NCI-H1417 treated with DMSO at 0.1 percent for 48 hours (cell line): ENCODE data around the gene LMF2.
"Not testable (repeated sequence)": the region's sequence is repeated elsewhere in the genome, so short reads cannot be mapped to it uniquely, and the experiment has no call there.

Experiments
- DNase-seq: peaks from one replicate; lab custom pipeline; 2025; lab: John Stamatoyannopoulos, UW

LMF2 gene, protein sequence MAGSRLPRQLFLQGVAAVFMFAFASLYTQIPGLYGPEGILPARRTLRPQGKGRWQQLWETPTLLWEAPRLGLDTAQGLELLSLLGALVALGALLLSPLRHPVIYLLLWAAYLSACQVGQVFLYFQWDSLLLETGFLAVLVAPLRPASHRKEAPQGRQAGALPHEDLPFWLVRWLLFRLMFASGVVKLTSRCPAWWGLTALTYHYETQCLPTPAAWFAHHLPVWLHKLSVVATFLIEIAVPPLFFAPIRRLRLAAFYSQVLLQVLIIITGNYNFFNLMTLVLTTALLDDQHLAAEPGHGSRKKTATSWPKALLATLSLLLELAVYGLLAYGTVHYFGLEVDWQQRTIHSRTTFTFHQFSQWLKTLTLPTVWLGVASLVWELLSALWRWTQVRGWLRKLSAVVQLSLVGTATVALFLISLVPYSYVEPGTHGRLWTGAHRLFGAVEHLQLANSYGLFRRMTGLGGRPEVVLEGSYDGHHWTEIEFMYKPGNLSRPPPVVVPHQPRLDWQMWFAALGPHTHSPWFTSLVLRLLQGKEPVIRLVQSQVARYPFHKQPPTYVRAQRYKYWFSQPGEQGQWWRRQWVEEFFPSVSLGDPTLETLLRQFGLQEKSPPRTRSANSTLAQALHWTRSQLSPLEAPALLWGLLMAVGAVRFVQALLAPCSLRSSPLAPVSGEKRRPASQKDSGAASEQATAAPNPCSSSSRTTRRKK

DNA sequence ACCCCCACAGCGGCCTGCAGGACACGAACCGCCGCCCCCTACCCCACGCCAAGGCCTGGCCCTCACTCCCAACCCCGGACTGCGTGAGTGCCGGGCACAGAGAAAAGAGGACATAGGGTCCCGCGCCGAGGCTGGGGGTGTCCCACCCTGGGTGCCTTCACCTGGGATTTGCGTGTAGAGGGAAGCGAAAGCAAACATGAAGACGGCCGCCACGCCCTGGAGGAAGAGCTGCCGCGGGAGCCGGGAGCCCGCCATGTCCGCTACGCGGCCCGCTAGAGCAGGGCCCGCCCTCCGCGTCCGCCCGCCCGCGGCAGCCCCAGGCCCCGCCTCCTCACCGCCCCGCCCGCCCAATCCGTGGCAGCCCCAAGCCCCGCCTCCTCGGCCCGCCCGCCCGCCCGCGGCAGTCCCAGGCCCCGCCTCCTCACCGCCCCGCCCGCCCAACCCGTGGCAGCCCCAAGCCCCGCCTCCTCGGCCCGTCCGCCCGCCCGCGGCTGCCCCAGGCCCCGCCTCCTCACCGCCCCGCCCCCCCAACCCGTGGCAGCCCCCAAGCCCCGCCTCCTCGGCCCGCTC lies at the start of gene LMF2:
Gene LMF2, minus strand, starts transcription at position 282 of the 570 bp plus-strand sequence. Its CDS starts 27 bp downstream, at position 255.
- DNase-seq = no peak

DNA sequence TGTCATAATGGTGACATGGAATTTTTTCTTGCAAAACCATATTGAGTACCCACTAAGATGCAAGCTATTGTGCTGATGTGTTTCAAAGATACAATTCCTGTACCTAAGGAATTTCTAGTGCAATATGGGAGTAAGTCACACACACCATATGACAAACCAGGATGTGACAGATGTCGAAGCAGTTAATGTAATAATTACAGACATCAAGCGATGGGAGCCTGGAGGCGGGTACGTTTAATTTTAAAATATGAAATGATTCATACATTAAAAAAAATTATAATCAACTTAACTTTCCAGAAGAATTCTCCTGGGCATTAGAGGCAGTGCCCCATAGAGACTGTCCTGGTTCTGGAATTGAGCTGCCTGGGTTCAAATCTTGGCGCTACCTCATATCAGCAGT lies 49.2 kb upstream of the LMF2 start:
- no peak for DNase-seq

DNA sequence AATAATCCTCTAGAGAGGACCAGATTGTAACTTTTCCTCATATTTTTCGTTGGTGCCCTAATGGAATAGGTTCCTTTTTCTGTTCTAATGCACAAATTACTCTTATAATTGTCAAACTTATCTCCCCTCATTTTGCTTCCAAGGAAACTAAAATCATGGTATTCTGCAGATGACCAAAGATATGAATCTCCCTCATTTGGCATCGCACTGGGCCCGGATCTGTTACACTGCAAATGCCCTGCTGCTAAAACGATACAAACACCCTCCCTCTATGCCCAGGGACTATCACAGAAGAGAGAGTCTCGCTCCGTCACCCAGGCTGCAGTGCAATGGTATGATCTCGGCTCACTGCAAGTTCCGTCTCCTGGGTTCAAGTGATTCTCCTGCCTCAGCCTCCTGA lies 45.8 kb upstream of the LMF2 start:
- DNase-seq = no peak

DNA sequence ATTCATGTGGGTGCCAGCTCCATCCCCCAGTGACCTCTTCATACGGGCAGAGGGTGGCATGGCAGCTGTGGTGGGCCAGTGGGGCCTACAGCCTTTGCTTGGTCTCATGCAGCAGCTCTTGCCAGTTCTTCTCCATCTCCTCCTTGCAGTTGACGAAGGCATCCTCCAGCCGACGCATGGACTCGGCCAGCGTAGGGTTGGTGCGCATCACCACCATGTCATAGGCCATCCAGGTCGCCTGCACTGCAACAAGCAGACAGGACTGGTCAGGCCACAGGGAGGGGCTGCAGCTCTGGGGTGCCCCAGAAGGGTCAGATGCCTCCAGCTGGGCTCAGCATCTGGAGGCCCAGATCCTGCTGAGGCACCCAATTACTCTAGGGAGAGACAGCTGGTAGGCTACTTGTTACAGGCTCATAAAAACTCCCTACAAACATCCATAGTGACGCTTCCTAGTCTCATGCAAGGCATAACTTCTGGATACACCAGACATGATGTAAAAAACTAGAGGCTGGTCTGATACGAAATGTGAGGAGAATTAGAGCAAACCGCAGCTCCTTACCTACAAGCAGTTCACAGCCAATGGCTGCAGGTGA lies 43.8 kb upstream of the LMF2 start:
- DNase-seq = no peak

DNA sequence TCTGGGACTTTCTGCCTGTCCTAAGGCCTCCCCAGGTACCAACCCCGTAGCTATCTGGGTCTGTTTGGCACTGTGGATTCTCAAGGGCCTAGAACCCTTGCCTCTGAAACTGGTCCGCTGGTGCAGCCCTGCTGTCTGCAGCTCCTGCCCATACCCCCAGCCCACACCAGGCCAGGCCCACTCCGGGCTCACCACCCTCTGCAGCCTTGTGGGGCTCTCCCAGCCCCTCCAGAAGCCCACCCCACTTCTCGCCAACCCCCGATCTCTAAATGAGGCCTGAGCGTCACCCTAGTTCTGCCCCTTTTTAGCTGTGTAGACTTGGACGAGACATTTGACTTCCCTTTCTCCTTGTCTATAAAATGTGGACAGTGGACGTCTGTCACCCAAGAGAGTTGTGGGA lies 42.9 kb upstream of the LMF2 start:
- no peak for DNase-seq

DNA sequence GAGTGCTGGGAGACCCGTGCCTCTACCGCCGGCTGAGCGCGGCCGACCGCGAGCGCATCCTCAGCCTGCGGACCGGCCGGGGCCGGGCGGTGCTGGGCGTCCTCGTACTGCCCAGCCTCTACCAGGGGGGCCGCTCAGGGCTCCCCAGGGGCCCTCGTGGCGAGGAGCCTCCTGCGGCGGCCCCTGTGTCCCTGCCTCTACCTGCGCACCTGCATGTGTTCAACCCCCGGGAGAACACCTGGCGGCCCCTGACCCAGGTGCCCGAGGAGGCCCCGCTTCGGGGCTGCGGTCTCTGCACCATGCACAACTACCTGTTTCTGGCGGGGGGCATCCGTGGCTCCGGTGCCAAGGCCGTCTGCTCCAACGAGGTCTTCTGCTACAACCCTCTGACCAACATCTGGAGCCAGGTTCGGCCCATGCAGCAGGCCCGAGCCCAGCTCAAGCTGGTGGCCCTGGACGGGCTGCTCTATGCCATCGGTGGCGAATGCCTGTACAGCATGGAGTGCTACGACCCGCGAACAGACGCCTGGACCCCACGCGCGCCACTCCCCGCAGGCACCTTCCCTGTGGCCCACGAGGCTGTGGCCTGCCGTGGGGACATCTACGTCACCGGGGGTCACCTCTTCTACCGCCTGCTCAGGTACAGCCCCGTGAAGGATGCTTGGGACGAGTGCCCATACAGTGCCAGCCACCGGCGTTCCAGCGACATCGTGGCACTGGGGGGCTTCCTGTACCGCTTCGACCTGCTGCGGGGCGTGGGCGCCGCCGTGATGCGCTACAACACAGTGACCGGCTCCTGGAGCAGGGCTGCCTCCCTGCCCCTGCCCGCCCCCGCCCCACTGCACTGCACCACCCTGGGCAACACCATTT lies 41.7 kb upstream of the LMF2 start:
- no peak for DNase-seq

DNA sequence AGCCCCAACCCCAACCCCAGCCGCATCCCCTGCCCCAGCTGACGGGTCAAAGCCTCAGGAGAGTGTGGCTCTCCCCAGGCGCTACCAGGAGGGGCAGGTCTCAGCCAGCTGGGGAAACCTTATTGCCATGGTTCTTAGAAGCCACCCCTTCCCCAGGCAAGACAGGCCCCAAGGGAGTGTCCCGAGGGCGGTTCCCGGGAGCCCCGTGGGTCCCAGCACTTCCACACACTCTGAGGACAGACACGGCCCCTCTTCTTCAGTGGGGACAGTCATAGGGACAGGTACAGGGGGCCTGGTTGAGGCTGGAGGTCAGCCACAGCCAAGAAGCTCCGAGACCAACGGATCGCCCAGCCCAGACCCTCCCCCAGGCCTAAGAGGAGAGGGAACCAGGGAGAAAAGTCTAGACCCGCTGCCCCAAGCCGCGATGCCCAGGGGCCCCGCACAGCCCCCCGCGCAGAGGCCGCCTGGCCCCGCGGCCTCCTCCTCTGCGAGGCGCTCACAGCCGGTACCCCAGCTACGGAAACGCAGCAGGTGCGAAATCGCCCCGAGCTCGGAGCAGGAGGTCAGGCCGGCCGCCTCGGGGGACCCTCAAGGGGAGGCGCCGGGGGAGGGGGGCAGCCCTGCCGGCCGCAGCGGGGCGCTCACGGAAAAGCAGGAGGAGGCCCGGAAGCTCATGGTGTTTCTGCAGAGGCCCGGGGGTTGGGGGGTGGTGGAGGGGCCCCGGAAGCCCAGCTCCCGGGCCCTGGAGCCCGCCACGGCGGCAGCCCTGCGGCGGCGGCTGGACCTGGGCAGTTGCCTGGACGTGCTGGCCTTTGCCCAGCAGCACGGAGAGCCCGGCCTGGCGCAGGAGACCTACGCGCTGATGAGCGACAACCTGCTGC lies 40.8 kb upstream of the LMF2 start:
- no peak for DNase-seq

DNA sequence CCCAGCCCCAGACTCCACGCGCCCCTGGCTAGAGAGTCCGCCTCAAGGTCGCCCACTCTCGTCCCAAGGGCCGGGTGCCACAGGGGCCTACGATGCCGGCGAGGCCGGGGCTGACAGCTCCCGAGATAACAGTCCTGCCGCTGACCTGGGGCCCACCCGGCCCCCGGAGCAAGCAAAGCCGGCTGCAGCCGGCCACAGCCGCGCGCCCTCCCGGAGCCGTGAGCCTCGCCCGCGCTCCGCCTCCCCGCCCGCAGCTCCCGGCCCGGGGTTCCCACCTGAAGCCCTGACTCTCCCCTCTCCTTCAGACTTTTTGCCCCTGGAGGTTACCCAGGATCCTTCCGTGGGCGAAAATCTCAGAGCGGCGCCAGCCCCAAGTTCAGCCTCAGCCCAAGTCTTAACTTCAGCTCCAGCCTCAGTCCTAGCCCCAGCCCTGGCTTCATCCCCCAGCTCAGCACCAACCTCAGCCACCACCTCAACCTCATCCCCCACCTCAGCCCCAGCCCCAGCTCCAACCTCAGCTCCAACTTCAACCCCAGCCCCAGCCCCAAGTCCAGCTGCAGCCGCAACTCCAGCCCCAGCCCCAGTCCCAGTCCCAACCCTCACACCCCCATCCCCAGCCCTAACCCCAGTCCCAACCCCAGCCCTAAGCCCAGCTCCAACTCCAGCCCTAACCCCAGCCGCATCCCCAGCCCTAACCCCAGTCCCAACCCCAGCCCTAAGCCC lies 39.9 kb upstream of the LMF2 start:
- no peak for DNase-seq

DNA sequence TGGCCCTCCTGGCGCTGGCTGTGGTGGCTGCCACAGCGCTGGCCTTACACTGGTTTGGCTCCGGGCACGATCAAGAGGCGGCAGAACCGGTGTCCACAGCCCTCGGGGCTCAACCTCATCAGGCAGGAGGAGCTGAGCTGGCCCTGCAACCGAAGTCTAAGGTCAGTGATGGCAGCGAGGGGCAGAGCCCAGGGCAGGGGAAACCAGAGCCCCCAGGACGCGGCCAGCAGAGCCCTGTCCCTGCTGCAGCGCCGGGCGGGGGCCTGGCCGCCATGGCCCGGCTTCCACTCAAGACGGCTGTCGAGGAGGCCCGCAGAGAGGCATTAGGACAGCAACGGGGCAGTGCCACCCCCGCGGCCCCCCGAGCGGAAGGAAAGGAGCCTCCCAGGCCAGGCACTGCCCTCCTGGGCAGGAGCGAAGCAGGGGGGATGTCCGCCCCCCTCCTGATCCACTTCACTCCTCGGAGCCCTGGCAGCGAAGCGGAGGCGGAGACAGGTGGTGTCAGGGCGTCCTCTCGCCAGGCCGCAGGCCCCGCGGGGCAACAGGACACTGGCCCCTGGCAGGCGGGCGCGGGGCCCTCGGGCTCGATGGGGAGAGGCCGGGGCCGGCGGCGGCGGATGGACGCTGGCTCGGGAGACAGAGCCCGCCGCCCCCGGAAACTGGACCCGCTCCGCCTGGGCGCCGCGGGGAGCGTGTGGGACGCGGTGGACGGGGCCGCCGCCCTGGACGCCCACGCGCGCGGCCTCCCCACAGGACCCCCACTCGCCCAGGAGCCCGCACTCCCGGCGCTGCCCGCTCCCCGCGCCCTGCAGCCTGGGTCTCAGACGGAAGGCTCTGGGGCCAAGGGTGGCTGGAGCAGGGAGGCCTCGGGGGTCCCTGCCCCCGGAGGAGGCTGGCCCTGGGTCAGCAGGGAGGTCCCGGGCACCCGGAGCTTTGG lies 39.1 kb upstream of the LMF2 start:
- DNase-seq = no peak

DNA sequence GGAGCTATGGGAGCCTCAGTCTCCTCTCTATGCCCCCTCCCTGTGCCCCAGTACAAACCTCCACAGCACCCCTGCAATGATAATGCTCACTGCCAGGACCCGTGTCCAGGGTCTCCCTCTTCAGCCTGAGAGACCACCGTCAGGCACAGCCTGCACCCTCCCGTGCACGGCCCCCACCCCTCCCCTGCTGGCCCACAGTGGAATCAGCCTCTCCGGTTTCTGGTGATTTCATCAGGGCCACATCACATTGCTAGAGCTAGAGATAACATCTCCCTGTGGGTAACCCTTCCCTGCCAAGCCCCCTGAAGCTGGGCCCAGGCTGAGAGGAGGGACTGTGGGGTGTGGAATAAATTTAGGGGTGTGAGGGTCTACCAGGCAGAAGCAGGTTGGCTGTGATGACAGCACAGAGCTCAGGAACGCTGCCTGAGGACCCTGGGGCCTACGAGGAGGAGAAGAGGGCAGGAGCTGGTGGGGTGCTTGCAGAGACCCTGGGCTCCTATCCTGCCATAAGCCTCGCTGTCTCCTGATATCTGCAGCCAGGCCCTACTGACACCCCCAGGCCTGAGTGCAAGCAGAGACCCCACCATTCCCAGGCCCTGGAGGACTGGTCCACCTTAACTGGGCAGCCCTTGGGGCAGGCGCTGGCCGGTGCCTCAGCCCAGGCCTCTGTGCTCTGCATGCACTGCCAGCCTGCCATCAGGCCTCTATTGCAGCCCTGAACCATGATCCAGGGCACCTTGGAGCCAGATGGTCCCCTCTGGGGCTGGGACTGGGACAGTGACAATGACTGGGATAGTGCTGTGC lies 38.2 kb upstream of the LMF2 start, which contains the start of gene KLHDC7B:
Gene KLHDC7B, plus strand, starts transcription at position 378 of the 804 bp plus-strand sequence. Its CDS starts 345 bp downstream, at position 723.
- DNase-seq = no peak

DNA sequence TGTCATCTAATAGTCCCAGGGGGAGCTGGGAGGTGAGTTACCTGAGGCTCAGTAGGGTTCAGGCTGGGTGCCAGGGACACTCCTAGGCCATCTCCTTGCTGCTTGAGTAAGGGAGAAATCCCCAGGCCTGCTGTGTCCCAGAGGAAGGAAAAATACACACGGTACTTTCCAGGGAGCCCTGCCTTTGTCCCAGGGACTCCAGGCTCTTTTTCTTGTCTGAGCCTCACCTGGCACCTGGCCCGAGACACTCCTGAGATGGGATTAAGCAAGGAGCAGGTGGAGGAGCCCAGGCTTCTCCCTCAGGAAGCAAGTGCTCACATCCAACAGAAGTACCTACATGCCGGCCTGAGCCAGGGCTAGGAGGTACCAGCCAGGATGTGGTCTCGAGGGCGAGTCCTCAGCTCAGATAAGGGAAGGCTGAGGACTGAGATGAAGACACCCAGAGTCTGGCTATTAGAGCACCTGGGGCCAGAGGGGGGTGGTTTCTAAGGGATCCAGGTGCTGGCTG lies 37.3 kb upstream of the LMF2 start:
- no peak for DNase-seq

DNA sequence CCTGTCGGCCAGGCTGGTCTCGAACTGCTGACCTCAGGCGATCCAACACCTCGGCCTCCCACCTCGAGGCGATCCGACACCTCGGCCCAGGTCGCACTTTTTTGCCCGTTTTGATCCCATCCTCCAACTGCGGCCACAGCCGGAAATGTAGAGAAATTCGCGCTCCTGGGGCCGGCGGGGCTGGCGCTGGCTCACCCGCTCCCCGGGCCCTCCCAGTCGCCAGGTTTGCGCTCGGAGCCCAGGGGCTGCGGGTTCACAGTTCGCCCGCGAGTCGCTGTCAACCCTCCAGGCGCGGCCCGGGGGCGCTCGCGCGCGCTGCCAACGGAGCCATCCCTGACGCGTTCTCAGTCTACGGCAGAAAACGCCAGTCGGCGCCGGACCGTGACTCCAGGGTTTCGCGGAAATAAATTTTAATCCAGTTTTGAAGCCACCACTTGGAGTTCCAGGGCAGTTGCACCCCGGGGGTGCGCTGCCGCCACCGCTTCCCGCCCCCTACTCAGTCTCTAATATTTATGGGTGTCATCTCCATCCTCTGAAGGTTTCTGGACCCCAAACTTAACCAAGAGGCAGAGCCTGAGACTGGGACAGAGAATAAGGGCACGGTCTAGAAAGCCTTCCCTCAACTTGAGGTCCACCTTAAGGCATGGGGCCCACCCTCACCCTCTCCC lies 36.7 kb upstream of the LMF2 start:
- no peak for DNase-seq

DNA sequence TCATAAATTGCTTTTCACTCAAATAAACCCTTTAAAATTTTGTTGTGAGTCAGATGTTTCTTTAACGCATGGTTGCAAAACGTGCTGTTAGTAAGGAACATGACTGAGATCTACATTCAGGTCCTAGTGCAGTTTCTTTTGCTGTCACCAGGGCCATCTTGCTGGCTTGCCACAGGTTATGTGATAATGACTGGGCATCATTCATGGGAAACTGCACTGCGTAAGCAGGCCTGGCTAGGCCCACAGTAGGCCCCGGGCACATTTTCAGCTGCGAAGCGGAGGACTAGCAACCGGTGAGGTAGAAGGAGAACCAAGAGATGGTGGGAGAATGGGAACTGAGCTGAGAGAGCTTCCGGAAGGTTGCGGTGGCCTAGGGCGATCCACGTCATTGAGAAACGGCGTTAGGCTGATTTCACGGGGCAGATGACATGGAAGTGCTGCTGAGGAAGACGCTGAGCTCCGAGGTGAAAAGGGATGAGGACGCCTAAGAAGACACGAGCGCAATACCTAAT lies 35.0 kb upstream of the LMF2 start:
- no peak for DNase-seq

DNA sequence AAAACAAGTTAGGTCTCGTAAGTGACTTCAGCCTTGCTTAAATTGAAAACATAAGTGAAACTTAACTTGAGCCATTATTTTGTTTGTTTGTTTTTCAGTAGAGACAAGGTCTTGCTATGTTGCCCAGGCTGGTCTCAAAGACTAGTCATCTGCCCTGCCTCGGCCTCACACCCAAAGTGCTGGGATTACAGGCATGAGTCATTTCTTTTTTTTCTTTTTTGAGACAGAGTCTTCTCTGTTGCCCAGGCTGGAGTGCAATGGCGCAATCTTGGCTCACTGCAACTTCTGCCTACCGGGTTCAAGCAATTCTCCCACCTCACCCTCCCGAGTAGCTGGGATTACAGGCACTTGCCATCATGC lies 34.1 kb upstream of the LMF2 start:
- DNase-seq = not testable (repeated sequence)

DNA sequence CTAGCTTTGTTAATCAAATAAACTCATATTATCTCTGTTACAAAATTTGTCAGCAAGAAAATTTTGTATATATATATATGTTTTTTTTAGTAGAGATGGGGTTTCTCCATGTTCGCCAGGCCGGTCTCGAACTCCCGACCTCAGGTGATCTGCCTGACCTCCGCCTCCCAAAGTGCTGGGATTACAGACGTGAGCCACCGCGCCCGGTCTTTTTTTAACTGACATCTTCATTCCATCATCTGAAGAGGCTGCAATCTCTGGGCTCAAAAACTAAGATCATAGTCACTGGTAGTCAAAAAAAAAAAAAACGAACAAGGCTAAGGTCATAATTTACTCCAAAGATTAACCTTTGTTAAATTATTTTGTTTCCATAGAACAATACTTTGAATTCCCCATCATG lies 32.9 kb upstream of the LMF2 start:
- DNase-seq = no peak

DNA sequence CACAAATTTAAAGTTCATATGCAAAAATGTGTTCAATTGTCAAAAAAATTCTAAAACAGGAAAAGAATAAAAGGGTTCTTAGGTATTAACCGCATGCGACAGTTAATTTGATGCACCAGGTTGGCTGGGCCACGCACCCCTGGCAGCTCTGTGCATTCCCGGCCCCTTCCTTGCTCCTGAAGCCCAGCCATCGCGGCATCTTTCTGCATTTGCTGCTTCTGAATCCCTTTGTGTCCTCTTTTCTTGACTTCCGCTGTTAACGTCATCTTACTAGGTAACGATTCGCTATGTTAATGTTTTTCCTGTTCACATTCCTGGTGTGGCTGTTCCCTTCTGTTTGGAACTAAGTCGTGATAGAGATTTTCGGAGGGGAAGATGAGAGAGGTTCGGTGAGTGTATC lies 30.3 kb upstream of the LMF2 start:
- DNase-seq = no peak

DNA sequence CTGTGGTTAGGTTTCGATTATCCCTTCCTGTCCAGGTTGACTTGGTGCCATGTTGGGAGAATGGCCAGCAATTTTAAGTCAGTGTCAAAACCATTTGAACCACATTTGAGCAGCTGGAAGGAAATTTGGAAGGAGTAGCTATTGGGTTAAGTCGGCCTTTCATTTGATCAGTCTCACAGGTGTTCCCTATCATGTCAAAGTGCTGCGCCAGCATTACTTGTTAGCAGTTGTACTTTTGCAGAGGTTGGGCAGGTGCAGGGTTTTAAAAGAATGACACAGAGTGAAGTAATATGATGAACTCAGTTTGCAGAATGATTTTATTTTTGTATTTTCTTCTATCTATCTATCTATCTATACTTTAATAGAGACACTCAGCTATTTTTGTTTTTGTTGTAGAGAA lies 28.7 kb upstream of the LMF2 start:
- no peak for DNase-seq
